H9 (cell line): ENCODE measurements around the gene PHACTR1. TPM values are rescaled to one million over a fixed set of nuclear protein-coding genes. Genes with fewer than 3 reads are reported as not detected.

Experiments
- DNase-seq: peaks from one replicate; pipeline ENCODE4 v3.0.0-alpha.2; 2017
- H2AFZ ChIP-seq: one replicate; pipeline ENCODE4 v1.6.1; 2013; ENCODE audit warnings: mild to moderate bottlenecking, low read length, control low read depth, moderate library complexity
- H2AK5ac ChIP-seq: 2 replicates; pipeline ENCODE4 v1.6.1; 2013; ENCODE audit warnings: low read length, control low read depth, mixed read lengths; ENCODE audit not compliant: insufficient read length
- H2BK120ac ChIP-seq: one replicate; pipeline ENCODE4 v1.6.1; 2013; ENCODE audit warnings: low read depth, mild to moderate bottlenecking, low read length, control low read depth, inconsistent platforms; ENCODE audit not compliant: poor library complexity, severe bottlenecking
- H2BK12ac ChIP-seq: 2 replicates; pipeline ENCODE4 v1.6.1; 2013; ENCODE audit warnings: low read length, control low read depth, mixed read lengths, low read depth; ENCODE audit not compliant: insufficient read length
- H2BK15ac ChIP-seq: 2 replicates; pipeline ENCODE4 v1.6.1; 2013; ENCODE audit warnings: low read depth, low read length, control low read depth
- H2BK20ac ChIP-seq: one replicate; pipeline ENCODE4 v1.6.1; 2013; ENCODE audit warnings: low read depth, mild to moderate bottlenecking, low read length, control low read depth, inconsistent platforms; ENCODE audit not compliant: poor library complexity, severe bottlenecking
- H2BK5ac ChIP-seq: 2 replicates; pipeline ENCODE4 v1.6.1; 2013; ENCODE audit warnings: low read length, control low read depth, mixed read lengths; ENCODE audit not compliant: insufficient read length
- H3K14ac ChIP-seq: 2 replicates; pipeline ENCODE4 v1.6.1; 2013; ENCODE audit warnings: low read length, control low read depth; ENCODE audit not compliant: insufficient read depth
- H3K18ac ChIP-seq: 2 replicates; pipeline ENCODE4 v1.6.1; 2013; ENCODE audit warnings: low read depth, mild to moderate bottlenecking, mixed read lengths, low read length, control low read depth; ENCODE audit not compliant: insufficient read length
- H3K23ac ChIP-seq: 2 replicates; pipeline ENCODE4 v1.6.1; 2013; ENCODE audit warnings: low read length, control low read depth, mixed read lengths, low read depth; ENCODE audit not compliant: insufficient read length
- H3K23me2 ChIP-seq: 2 replicates; pipeline ENCODE4 v1.6.1; 2013; ENCODE audit warnings: low read depth, mild to moderate bottlenecking, mixed read lengths, low read length, control low read depth; ENCODE audit not compliant: insufficient read length, poor library complexity, severe bottlenecking
- H3K27ac ChIP-seq: 2 replicates; pipeline ENCODE4 v1.5.1; 2013; ENCODE audit warnings: low read length, control low read depth, mixed read lengths, low read depth; ENCODE audit not compliant: insufficient read length
- H3K27me3 ChIP-seq: 2 replicates; pipeline ENCODE4 v1.6.1; 2013; ENCODE audit warnings: low read length, control low read depth, inconsistent platforms; ENCODE audit not compliant: insufficient read depth
- H3K4ac ChIP-seq: 2 replicates; pipeline ENCODE4 v1.6.1; 2013; ENCODE audit warnings: low read depth, mild to moderate bottlenecking, control low read depth, inconsistent platforms, low read length, moderate library complexity
- H3K4me1 ChIP-seq: 2 replicates; pipeline ENCODE4 v1.6.1; 2013; ENCODE audit warnings: low read length, control low read depth, inconsistent platforms; ENCODE audit not compliant: insufficient read depth
- H3K4me2 ChIP-seq: 2 replicates; pipeline ENCODE4 v1.6.1; 2013; ENCODE audit warnings: low read length, control low read depth, mixed read lengths; ENCODE audit not compliant: insufficient read length, insufficient read depth
- H3K56ac ChIP-seq: 2 replicates; pipeline ENCODE4 v1.6.1; 2013; ENCODE audit warnings: low read depth, mild to moderate bottlenecking, mixed read lengths, low read length, control low read depth; ENCODE audit not compliant: insufficient read length
- H3K79me1 ChIP-seq: 2 replicates; pipeline ENCODE4 v1.6.1; 2013; ENCODE audit warnings: low read depth, mild to moderate bottlenecking, moderate library complexity, low read length, control low read depth, inconsistent platforms; ENCODE audit not compliant: insufficient read depth, poor library complexity, severe bottlenecking
- H3K79me2 ChIP-seq: 2 replicates; pipeline ENCODE4 v1.6.1; 2013; ENCODE audit warnings: low read length, control low read depth, inconsistent platforms; ENCODE audit not compliant: insufficient read depth
- H3K9ac ChIP-seq: 2 replicates; pipeline ENCODE4 v1.6.1; 2013; ENCODE audit warnings: low read length, control low read depth, mixed read lengths; ENCODE audit not compliant: insufficient read length; ENCODE audit errors: extremely low read depth
- H3K9me3 ChIP-seq: one replicate; pipeline ENCODE4 v1.6.1; 2013; ENCODE audit warnings: low read depth, low read length, inconsistent platforms; ENCODE audit not compliant: control insufficient read depth
- H3T11ph ChIP-seq: one replicate; pipeline ENCODE4 v1.6.1; 2013; ENCODE audit warnings: mild to moderate bottlenecking, low read length, control low read depth, inconsistent platforms
- H4K20me1 ChIP-seq: one replicate; pipeline ENCODE4 v1.6.1; 2013; ENCODE audit not compliant: control insufficient read depth, insufficient read length, insufficient read depth
- H4K5ac ChIP-seq: 2 replicates; pipeline ENCODE4 v1.6.1; 2013; ENCODE audit warnings: low read depth, mild to moderate bottlenecking, mixed read lengths, low read length, control low read depth; ENCODE audit not compliant: insufficient read length
- H4K8ac ChIP-seq: replicated peaks from 2 replicates; pipeline ENCODE4 v1.6.1; 2013; ENCODE audit warnings: low read length, control low read depth, mixed read lengths, low read depth; ENCODE audit not compliant: insufficient read length
- H4K91ac ChIP-seq: 2 replicates; pipeline ENCODE4 v1.6.1; 2013; ENCODE audit warnings: low read depth, mild to moderate bottlenecking, moderate library complexity, mixed read lengths, low read length, control low read depth; ENCODE audit not compliant: insufficient read length
- H3K27ac Mint-ChIP-seq, 3 experiments: 2 replicates in 2 of 3; 3 replicates in 1 of 3; pipeline ENCODE4 v1.8.0; 2020 to 2021; ENCODE audit warnings: mixed read lengths in 3 of 3, mild to moderate bottlenecking in 1 of 3, moderate library complexity in 1 of 3
- H3K27me3 Mint-ChIP-seq: 2 replicates; pipeline ENCODE4 v1.8.0; 2021; ENCODE audit warnings: low read depth, mild to moderate bottlenecking, moderate library complexity, mixed read lengths
- H3K36me3 Mint-ChIP-seq, 3 experiments: 2 replicates in 2 of 3; 3 replicates in 1 of 3; pipeline ENCODE4 v1.8.0; 2020 to 2021; ENCODE audit warnings: low read depth in 3 of 3, mixed read lengths in 3 of 3; ENCODE audit not compliant: insufficient read depth in 1 of 3
- H3K4me1 Mint-ChIP-seq, 2 experiments: 2 replicates each; pipeline ENCODE4 v1.8.0; 2020; ENCODE audit warnings: mixed read lengths in 2 of 2
- H3K4me3 Mint-ChIP-seq, 2 experiments: 2 replicates in 1 of 2; 3 replicates in 1 of 2; pipeline ENCODE4 v1.8.0; 2020 to 2021; ENCODE audit warnings: mild to moderate bottlenecking in 2 of 2, mixed read lengths in 2 of 2, moderate library complexity in 1 of 2
- H3K9me3 Mint-ChIP-seq, 2 experiments: 2 replicates in 1 of 2; 3 replicates in 1 of 2; pipeline ENCODE4 v1.8.0; 2020; ENCODE audit warnings: mild to moderate bottlenecking in 2 of 2, mixed read lengths in 2 of 2, moderate library complexity in 1 of 2
- WGBS: extraction: QIAGEN DNeasy Blood & Tissue Kit; methylation state at CpG from one replicate; pipeline ENCODE4 v1.1.7; 2013; ENCODE audit warnings: missing lambda C conversion rate, low lambda C conversion rate, mixed read lengths; ENCODE audit not compliant: insufficient read length; ENCODE audit errors: extremely low coverage; 5-methylcytosine and 5-hydroxymethylcytosine counted together
- total RNA-seq: library from RNA; stranded (reverse); gene quantifications from 2 replicates; pipeline ENCODE4 v1.2.1, GENCODE V29; 2021
- TF ChIP-seq, protein P1 (sequence below): fragments of 200-600 bp; sonication (generic); conservative IDR thresholded peaks from 3 replicates; pipeline ENCODE4 v1.8.0; 2021; ENCODE audit warnings: antibody characterized with exemption, mild to moderate bottlenecking

PHACTR1 gene
- total RNA-seq, 1 experiment from 2014 or later, result 15.9 TPM

DNA sequence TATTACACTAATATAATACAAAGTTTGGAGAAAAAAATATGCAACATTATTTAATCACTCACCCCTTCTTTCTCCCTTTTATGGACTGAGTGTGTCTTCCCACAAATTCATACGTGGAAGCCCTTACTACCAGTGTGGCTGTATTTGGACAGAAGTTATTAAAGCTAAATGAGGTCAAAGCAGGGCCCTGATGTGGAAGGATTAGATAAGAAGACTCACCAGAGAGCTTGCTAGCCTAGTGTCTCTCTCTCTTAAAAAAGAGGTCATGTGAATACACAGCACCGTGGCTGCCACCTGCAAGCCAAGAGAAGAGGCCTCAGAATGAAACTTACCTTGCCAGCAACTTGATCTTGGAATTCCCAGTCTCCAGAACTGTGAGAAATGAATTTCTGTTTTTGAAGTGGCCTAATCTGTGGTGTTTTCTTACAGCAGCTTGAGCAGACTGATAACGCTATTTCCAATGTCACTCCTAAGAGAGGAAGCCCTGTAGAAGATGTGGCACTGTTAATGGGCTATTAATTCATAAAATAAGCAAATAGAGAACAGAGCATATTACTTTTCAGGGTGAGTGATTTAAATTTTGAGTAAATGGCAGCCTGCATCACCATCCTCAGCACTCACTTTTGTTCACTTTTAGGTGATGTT lies 378.3 kb downstream of the PHACTR1 start:
- Histone ChIP-seq H3K18ac (no peak overlapping the region), H3K9me3 (no peaks in the 10 kb centered on the region), H3K4me1 (no peaks in the 10 kb centered on the region), H4K8ac (no peak overlapping the region), H2BK5ac (no peak overlapping the region), H4K91ac (no peak overlapping the region), H3K27me3 (no peaks in the 10 kb centered on the region), H2BK20ac (no peak overlapping the region), H3K23me2 (no peaks in the 10 kb centered on the region), H2AFZ (no peak overlapping the region), H3K4me2 (no peak overlapping the region), H2BK12ac (no peak overlapping the region), H3K79me2 (peaks cover 2% of the 10 kb centered on the region; the same call in 1 of the 2 replicates), H4K20me1 (no peaks in the 10 kb centered on the region), H3K27ac (no peak overlapping the region), H2BK15ac (no peak overlapping the region), H2BK120ac (no peak overlapping the region), H3K9ac (no peak overlapping the region), H3K56ac (no peak overlapping the region), H3K14ac (no peak overlapping the region), H3K4ac (no peak overlapping the region), H2AK5ac (no peak overlapping the region), H3K79me1 (no peaks in the 10 kb centered on the region), H3T11ph (no peak overlapping the region), H3K23ac (no peak overlapping the region), H4K5ac (no peak overlapping the region)
- TF ChIP-seq, protein P1, sequence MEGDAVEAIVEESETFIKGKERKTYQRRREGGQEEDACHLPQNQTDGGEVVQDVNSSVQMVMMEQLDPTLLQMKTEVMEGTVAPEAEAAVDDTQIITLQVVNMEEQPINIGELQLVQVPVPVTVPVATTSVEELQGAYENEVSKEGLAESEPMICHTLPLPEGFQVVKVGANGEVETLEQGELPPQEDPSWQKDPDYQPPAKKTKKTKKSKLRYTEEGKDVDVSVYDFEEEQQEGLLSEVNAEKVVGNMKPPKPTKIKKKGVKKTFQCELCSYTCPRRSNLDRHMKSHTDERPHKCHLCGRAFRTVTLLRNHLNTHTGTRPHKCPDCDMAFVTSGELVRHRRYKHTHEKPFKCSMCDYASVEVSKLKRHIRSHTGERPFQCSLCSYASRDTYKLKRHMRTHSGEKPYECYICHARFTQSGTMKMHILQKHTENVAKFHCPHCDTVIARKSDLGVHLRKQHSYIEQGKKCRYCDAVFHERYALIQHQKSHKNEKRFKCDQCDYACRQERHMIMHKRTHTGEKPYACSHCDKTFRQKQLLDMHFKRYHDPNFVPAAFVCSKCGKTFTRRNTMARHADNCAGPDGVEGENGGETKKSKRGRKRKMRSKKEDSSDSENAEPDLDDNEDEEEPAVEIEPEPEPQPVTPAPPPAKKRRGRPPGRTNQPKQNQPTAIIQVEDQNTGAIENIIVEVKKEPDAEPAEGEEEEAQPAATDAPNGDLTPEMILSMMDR, result no peak
- H3K4me1 Mint-ChIP-seq, result peaks cover 5 to 8% of the 10 kb centered on the region in 2 experiments
- no peak overlapping the region for H3K27ac Mint-ChIP-seq
- H3K9me3 Mint-ChIP-seq, result peaks cover 3 to 6% of the 10 kb centered on the region in 2 experiments; a peak in 3 of 5 replicates
- WGBS, result no CpG with 5 or more reads among the region's 3 CpGs
- H3K36me3 Mint-ChIP-seq, result peaks cover 0 to 2% (median 0%) of the 10 kb centered on the region in 3 experiments; a peak in 3 of 7 replicates
- H3K4me3 Mint-ChIP-seq, result no peak overlapping the region
- no peak for DNase-seq
- H3K27me3 Mint-ChIP-seq, result no peaks in the 10 kb centered on the region; the same call in 1 of the 2 replicates
